Ovary (tissue), 3 donors: ENCODE results near the gene DBH.

Experiments used
- EP300 ChIP-seq: sonication (generic); formaldehyde crosslinking; IDR thresholded peaks from one replicate; pipeline ENCODE4 v1.6.1; 2017; ENCODE audit warnings: antibody characterized with exemption
- POLR2A ChIP-seq: fragments of 450-650 bp; IDR thresholded peaks from one replicate; pipeline ENCODE4 v1.6.1; 2017; ENCODE audit warnings: antibody characterized with exemption, mild to moderate bottlenecking, moderate library complexity
- TF ChIP-seq, protein P1 (sequence below), 3 donors: fragments of 450-650 bp in 2 of 3; fragments of 200-600 bp in 1 of 3; IDR thresholded peaks; one replicate each; pipeline versions ENCODE4 v1.5.1 to v1.8.0; 2016 to 2022; ENCODE audit warnings: antibody characterized with exemption in 3 of 3, mild to moderate bottlenecking in 1 of 3
- donor health status: DM: no; HTN: no; CAD: no.

DNA sequence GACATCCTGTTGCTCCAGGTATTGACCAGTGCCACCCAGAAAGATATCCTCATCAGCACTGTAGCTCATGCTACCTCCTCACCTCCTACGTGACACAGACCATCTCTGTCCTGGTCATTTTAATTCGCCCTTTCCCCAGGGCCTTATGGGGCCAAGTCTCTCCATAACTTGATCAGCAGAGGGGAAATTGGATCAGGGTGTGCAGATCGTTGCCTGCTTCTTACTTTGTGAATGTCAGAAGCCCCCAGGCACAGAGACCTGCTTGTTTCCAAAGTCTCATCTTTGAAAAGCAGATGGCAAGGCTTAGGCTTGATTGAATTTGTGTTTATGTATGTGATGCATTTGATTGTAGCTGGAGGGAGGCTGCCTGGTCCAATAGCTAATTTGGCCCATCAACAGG, 8.8 kb upstream of the DBH start:
- TF ChIP-seq, protein P1, sequence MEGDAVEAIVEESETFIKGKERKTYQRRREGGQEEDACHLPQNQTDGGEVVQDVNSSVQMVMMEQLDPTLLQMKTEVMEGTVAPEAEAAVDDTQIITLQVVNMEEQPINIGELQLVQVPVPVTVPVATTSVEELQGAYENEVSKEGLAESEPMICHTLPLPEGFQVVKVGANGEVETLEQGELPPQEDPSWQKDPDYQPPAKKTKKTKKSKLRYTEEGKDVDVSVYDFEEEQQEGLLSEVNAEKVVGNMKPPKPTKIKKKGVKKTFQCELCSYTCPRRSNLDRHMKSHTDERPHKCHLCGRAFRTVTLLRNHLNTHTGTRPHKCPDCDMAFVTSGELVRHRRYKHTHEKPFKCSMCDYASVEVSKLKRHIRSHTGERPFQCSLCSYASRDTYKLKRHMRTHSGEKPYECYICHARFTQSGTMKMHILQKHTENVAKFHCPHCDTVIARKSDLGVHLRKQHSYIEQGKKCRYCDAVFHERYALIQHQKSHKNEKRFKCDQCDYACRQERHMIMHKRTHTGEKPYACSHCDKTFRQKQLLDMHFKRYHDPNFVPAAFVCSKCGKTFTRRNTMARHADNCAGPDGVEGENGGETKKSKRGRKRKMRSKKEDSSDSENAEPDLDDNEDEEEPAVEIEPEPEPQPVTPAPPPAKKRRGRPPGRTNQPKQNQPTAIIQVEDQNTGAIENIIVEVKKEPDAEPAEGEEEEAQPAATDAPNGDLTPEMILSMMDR (IDR thresholded peaks at IDR 0.05): no peak
- TF ChIP-seq POLR2A (no peak), EP300 (no peak)
